T-cell (primary cell): ENCODE results near the gene OR9A2. TPM values are rescaled to one million over a fixed set of nuclear protein-coding genes. Genes with fewer than 3 reads are reported as not detected.

ENCODE experiments used
- ATAC-seq, 4 experiments: fragments of 200-7000 bp in 3 of 4; fragments of 150-1000 bp in 1 of 4; cut with Tn5 transposase; replicated peaks in 1 of 4; 1 replicate in 3 of 4; 2 replicates in 1 of 4; pipeline ENCODE4 v1.10.0; 2021; ENCODE audit warnings: moderate library complexity in 3 of 4, mild to moderate bottlenecking in 2 of 4, moderate number of reproducible peaks in 1 of 4
- CTCF ChIA-PET, 2 donors: fragments of 300-600 bp; sonication (Branson Sonifier 250); formaldehyde crosslinking; loops; one replicate each; lab custom pipeline; 2022; ENCODE audit warnings: antibody characterized with exemption in 2 of 2; lab: Charles Lee
- POLR2A ChIA-PET, 2 donors: fragments of 300-600 bp; sonication (Branson Sonifier 250); formaldehyde crosslinking; loops; one replicate each; lab custom pipeline; 2022; ENCODE audit warnings: antibody characterized with exemption in 2 of 2; lab: Charles Lee
- DNase-seq, 35 experiments: peaks; one replicate each; pipeline versions ENCODE4 v3.0.0 to v3.0.0-alpha.2; 2013 to 2023
- H3K27ac ChIP-seq: one replicate; pipeline ENCODE4 v1.5.1; 2013; ENCODE audit warnings: low read length
- H3K27me3 ChIP-seq, 2 experiments: replicated peaks in 1 of 2; 1 replicate in 1 of 2; 2 replicates in 1 of 2; pipeline versions ENCODE4 v1.6.1 to v1.7.0; 2013; ENCODE audit warnings: low read length in 1 of 2, mixed read lengths in 1 of 2; ENCODE audit not compliant: control insufficient read depth in 2 of 2, insufficient read depth in 2 of 2; ENCODE audit errors: extremely low read depth in 1 of 2
- H3K36me3 ChIP-seq, 2 donors: 1 replicate in 1 of 2; 2 replicates in 1 of 2; pipeline versions ENCODE4 v1.6.1 to v1.7.0; 2013; ENCODE audit warnings: low read length in 1 of 2; ENCODE audit not compliant: control insufficient read depth in 2 of 2, insufficient read depth in 1 of 2; ENCODE audit errors: extremely low read depth in 1 of 2
- H3K4me1 ChIP-seq, 2 experiments: 1 replicate in 1 of 2; 2 replicates in 1 of 2; pipeline versions ENCODE4 v1.6.1 to v1.7.0; 2013; ENCODE audit warnings: low read length in 2 of 2, mixed read lengths in 1 of 2; ENCODE audit not compliant: insufficient read depth in 2 of 2, control insufficient read depth in 1 of 2; ENCODE audit errors: extremely low read depth in 1 of 2
- H3K4me3 ChIP-seq, 2 donors: 1 replicate in 1 of 2; 2 replicates in 1 of 2; pipeline versions ENCODE4 v1.5.1 to v1.7.0; 2013; ENCODE audit warnings: mild to moderate bottlenecking in 2 of 2, low read length in 1 of 2, moderate library complexity in 1 of 2; ENCODE audit not compliant: control insufficient read depth in 1 of 2; ENCODE audit errors: extremely low read depth in 1 of 2
- H3K9me3 ChIP-seq: 2 replicates; pipeline ENCODE4 v1.7.0; 2013
- H3K27ac Mint-ChIP-seq, 2 donors: one replicate each; pipeline ENCODE4 v1.8.0; 2020 to 2021; ENCODE audit warnings: mild to moderate bottlenecking in 2 of 2, mixed read lengths in 2 of 2
- H3K27me3 Mint-ChIP-seq, 2 donors: one replicate each; pipeline ENCODE4 v1.8.0; 2021 to 2022; ENCODE audit warnings: mixed read lengths in 2 of 2
- H3K36me3 Mint-ChIP-seq: one replicate; pipeline ENCODE4 v1.8.0; 2021; ENCODE audit warnings: mixed read lengths
- H3K4me1 Mint-ChIP-seq, 3 donors: one replicate each; pipeline ENCODE4 v1.8.0; 2020 to 2022; ENCODE audit warnings: mixed read lengths in 3 of 3, mild to moderate bottlenecking in 1 of 3
- H3K4me3 Mint-ChIP-seq, 3 donors: one replicate each; pipeline ENCODE4 v1.8.0; 2020 to 2022; ENCODE audit warnings: mild to moderate bottlenecking in 3 of 3, mixed read lengths in 3 of 3, moderate library complexity in 3 of 3
- H3K9me3 Mint-ChIP-seq, 3 donors: one replicate each; pipeline ENCODE4 v1.8.0; 2020 to 2022; ENCODE audit warnings: mixed read lengths in 3 of 3
- WGBS: methylation state at CpG from one replicate; pipeline ENCODE4 v1.1.5; 2013; ENCODE audit warnings: missing lambda C conversion rate; ENCODE audit not compliant: insufficient coverage; 5-methylcytosine and 5-hydroxymethylcytosine counted together
- total RNA-seq, 35 experiments: library from RNA in 6 of 35; stranded (reverse) in 6 of 35; fragments of 120-200 nt in 1 of 35; gene quantifications; one replicate each; pipeline versions ENCODE4 v1.2.1 to v1.2.4 and lab custom pipeline; 2013 to 2026

OR9A2 gene
- total RNA-seq, 5 donors from 2014 or later (not counting 1 experiment from before 2014, with no cell fraction given): not detected

DNA sequence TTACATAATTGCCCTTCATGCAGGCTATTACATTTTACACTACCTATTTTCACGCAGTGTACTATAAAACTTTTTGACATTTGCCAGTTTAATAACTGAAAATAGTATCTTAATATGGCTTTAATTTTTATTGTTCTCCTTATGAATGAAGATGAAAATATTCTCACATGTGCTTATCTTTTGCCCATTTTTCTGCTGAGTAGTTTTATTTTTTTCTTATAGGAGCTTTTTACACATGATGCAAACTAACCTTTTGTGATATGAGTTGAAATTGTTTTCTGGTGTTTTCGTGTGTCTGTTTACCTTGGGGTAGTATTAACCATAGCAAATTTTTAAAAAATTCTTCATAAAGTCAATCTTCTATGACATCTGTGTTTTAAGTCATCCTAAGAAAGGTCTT lies 26.3 kb downstream of the OR9A2 start:
- Mint-ChIP-seq H3K4me1 (peaks cover 6 to 8% (median 7%) of the 10 kb centered on the region in 3 donors), H3K9me3 (no peaks in the 10 kb centered on the region), H3K36me3 (no peaks in the 10 kb centered on the region), H3K27ac (no peak overlapping the region), H3K27me3 (peaks cover 0 to 2% of the 10 kb centered on the region in 2 donors), H3K4me3 (no peak overlapping the region)
- no peak overlapping the region for H3K4me3 ChIP-seq
- no CpG with 5 or more reads among the region's 2 CpGs for WGBS
- no peaks in the 10 kb centered on the region for H3K27me3 ChIP-seq
- ChIA-PET CTCF (interaction anchor here (0.6 to 6.4 kb wide), 6 partner anchors 30 to 1024 kb away, joined by 3 to 49 read pairs (median 4); no protein-coding TSS in a partner anchor), POLR2A (interaction anchor here in 1 of 2 donors (0.6 kb wide), 1 partner anchor 489 kb away, joined by 3 read pairs; no protein-coding TSS in a partner anchor)
- H3K27ac ChIP-seq: no peak overlapping the region
- H3K4me1 ChIP-seq: peaks cover 2 to 5% of the 10 kb centered on the region in 2 experiments
- ATAC-seq: no peak
- H3K9me3 ChIP-seq: peaks cover 3% of the 10 kb centered on the region
- H3K36me3 ChIP-seq: no peaks in the 10 kb centered on the region
- DNase-seq: no peak

DNA sequence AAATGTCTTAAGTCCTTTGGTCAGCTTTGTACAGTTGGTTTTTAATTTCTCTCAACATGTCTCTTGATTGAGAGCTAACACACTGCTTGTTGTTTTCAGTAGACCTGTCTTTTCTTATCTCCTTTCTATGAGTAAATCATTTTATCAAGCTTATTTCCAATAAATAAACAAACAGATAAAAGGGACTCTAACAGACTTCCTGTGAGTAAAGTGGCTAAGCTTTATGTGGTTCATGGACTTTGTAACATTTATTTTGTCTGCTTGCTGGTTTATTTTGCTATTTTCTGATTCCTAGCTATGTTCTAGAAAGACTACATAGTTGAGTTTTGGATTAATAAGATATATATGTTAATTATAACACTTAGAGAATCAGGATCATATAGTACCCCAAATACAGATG lies 27.1 kb downstream of the OR9A2 start:
- POLR2A ChIA-PET: no interaction called here
- H3K36me3 Mint-ChIP-seq: no peaks in the 10 kb centered on the region

DNA sequence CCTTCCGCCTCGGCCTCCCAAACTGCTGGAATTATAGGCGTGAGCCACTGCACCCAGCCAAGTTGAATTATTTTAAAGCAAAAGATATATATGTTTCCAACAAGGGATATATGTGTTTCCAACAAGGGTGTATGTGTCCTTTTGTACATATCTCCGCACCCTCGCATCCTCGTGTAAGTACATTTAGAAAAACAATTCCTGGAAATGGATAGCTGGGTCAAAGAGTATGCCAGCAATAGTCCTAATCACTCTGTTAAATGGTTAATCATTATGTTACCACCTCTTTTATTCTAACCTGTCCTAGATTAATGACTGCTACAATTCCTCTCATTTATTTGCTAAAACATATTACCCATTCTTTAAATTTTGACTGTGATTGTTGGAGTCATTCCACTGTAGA lies 28.0 kb downstream of the OR9A2 start:
- H3K27ac Mint-ChIP-seq: no peak overlapping the region
- H3K27me3 Mint-ChIP-seq: peaks cover 0 to 2% of the 10 kb centered on the region in 2 donors
- no peak overlapping the region for H3K4me3 ChIP-seq
- 100% methylated on average over 1 of the region's 6 CpGs for WGBS
- no peaks in the 10 kb centered on the region for H3K36me3 Mint-ChIP-seq
- no peaks in the 10 kb centered on the region for H3K36me3 ChIP-seq
- H3K4me1 Mint-ChIP-seq: peaks cover 6 to 8% (median 7%) of the 10 kb centered on the region in 3 donors
- no peaks in the 10 kb centered on the region for H3K9me3 Mint-ChIP-seq
- H3K4me1 ChIP-seq: peaks cover 2 to 5% of the 10 kb centered on the region in 2 experiments
- CTCF ChIA-PET: interaction anchor here (0.6 to 5.6 kb wide), 7 partner anchors 9 to 418 kb away, joined by 3 to 49 read pairs (median 4); no protein-coding TSS in a partner anchor
- H3K27ac ChIP-seq: no peak overlapping the region
- POLR2A ChIA-PET: no interaction called here
- no peaks in the 10 kb centered on the region for H3K27me3 ChIP-seq
- H3K9me3 ChIP-seq: peaks cover 3% of the 10 kb centered on the region
- DNase-seq (no peak), ATAC-seq (no peak)
- no peak overlapping the region for H3K4me3 Mint-ChIP-seq

More for the DNA sequence above, 27.1 kb downstream of the OR9A2 start:
- no peak overlapping the region for H3K27ac ChIP-seq
- H3K36me3 ChIP-seq: no peaks in the 10 kb centered on the region
- no peak overlapping the region for H3K4me3 ChIP-seq
- Mint-ChIP-seq H3K4me1 (peaks cover 6 to 8% (median 7%) of the 10 kb centered on the region in 3 donors), H3K27me3 (peaks cover 0 to 2% of the 10 kb centered on the region in 2 donors), H3K9me3 (no peaks in the 10 kb centered on the region), H3K27ac (no peak overlapping the region), H3K4me3 (no peak overlapping the region)
- CTCF ChIA-PET: interaction anchor here (0.6 to 5.6 kb wide), 7 partner anchors 10 to 417 kb away, joined by 3 to 49 read pairs (median 4); no protein-coding TSS in a partner anchor
- peaks cover 2 to 5% of the 10 kb centered on the region in 2 experiments for H3K4me1 ChIP-seq
- no peak for DNase-seq
- peaks cover 3% of the 10 kb centered on the region for H3K9me3 ChIP-seq
- no peak for ATAC-seq
- no peaks in the 10 kb centered on the region for H3K27me3 ChIP-seq

DNA sequence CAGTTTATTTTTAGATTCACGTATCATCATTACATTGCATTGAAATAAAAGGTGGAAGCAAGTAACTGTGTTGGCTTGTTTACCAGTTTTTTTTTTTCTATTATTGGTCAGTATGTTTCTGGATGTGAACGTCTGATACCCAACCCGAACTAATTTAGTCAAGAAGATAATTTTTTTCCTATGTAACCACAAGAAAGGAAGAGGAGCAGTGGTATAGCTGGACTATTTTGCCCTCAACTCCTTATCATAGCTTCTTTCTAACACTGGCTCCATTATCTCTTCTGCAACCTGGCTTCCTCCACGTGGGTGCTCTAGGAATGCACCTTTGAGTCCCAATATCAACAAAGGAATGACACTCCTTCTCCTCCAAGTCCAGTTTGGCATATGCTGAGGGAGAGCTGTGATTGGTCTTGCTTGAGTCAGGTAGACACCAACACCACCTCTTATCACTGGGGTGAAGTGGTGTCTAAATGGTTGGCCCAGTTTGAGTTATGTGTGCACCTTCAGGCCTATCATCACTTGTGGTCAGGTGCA lies 29.4 kb downstream of the OR9A2 start:
- no peaks in the 10 kb centered on the region for H3K4me1 ChIP-seq
- ATAC-seq (no peak), DNase-seq (no peak)
- Mint-ChIP-seq H3K4me3 (no peak overlapping the region), H3K36me3 (no peaks in the 10 kb centered on the region), H3K27ac (no peak overlapping the region), H3K27me3 (peaks cover under 1 to 4% of the 10 kb centered on the region in 2 donors), H3K4me1 (no peaks in the 10 kb centered on the region), H3K9me3 (no peaks in the 10 kb centered on the region)
- POLR2A ChIA-PET: interaction anchor here in 1 of 2 donors (0.7 kb wide), 1 partner anchor 12 kb away, joined by 3 read pairs; no protein-coding TSS in a partner anchor
- no peak overlapping the region for H3K4me3 ChIP-seq
- no peaks in the 10 kb centered on the region for H3K27me3 ChIP-seq
- H3K9me3 ChIP-seq: peaks cover 3% of the 10 kb centered on the region
- no peak overlapping the region for H3K27ac ChIP-seq
- CTCF ChIA-PET: interaction anchor here in 1 of 2 donors (1.4 kb wide), 1 partner anchor 10 kb away, joined by 7 read pairs; no protein-coding TSS in a partner anchor
- H3K36me3 ChIP-seq: no peaks in the 10 kb centered on the region
- WGBS: no CpG with 5 or more reads among the region's 4 CpGs

DNA sequence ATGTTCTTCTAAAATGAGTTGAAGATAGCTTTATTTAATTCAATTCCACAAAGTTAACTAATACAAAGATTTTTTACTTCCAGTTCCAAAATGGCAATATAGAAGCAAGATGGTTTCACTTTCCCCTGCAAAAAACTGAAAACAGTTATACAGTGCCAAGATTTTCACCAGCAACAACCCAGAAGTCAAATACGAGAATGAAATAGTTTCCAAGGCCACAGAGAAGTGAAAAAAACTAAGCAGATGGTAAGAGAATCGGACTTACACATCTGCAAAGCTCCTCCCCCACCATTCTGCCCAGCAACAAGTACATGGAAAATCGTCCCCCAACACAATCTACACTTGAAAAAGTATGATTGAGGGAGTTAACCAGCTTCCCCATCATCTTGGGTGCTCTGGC lies 34.5 kb downstream of the OR9A2 start:
- CTCF ChIA-PET: interaction anchor here in 1 of 2 donors (0.7 to 1.5 kb wide), 5 partner anchors 11 to 223 kb away, joined by 3 to 4 read pairs (median 3); no protein-coding TSS in a partner anchor
- DNase-seq (no peak), ATAC-seq (no peak)
- H3K9me3 ChIP-seq: no peaks in the 10 kb centered on the region
- WGBS: no CpG with 5 or more reads among the region's 3 CpGs
- no peak overlapping the region for H3K4me3 Mint-ChIP-seq
- H3K27ac Mint-ChIP-seq: no peak overlapping the region
- H3K27ac ChIP-seq: no peak overlapping the region
- no peaks in the 10 kb centered on the region for H3K9me3 Mint-ChIP-seq
- H3K4me1 Mint-ChIP-seq: no peaks in the 10 kb centered on the region
- no peak overlapping the region for H3K4me3 ChIP-seq
- H3K4me1 ChIP-seq: no peaks in the 10 kb centered on the region
- H3K27me3 Mint-ChIP-seq: peaks cover 10 to 13% of the 10 kb centered on the region in 2 donors
- no peaks in the 10 kb centered on the region for H3K36me3 ChIP-seq
- POLR2A ChIA-PET: no interaction called here
- H3K36me3 Mint-ChIP-seq: no peaks in the 10 kb centered on the region
- no peaks in the 10 kb centered on the region for H3K27me3 ChIP-seq

DNA sequence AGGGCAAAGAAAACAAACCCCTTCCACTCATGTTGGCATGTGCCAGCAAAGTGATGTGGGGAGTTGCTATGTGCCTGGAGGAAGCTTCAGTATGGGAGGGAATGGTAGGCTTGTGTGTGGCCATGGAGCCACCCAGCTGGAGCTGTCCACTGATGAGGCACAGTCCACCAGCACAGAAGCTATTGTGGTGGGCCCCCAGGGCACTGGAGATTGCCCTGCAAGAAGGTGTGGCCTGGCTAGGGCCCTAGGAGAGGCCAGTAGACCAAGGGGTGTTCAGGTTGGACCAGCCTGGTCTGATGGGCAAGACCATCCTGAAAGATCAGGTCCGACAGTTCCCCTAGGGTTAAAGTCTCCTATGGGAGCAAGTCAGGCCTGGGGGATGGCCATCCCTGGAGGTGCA lies 42.6 kb downstream of the OR9A2 start:
- peaks cover 16 to 19% of the 10 kb centered on the region in 2 donors for H3K27me3 Mint-ChIP-seq
- H3K9me3 Mint-ChIP-seq: peaks cover 5 to 8% (median 6%) of the 10 kb centered on the region in 3 donors
- no CpG with 5 or more reads among the region's 1 CpG for WGBS
- peaks cover 0 to 9% of the 10 kb centered on the region in 2 experiments for H3K27me3 ChIP-seq
- no peak overlapping the region for H3K4me3 ChIP-seq
- ChIA-PET CTCF (no interaction called here), POLR2A (no interaction called here)
- no peaks in the 10 kb centered on the region for H3K36me3 Mint-ChIP-seq
- no peaks in the 10 kb centered on the region for H3K4me1 Mint-ChIP-seq
- no peaks in the 10 kb centered on the region for H3K36me3 ChIP-seq
- H3K4me3 Mint-ChIP-seq: no peak overlapping the region
- no peak overlapping the region for H3K27ac Mint-ChIP-seq
- H3K27ac ChIP-seq: no peak overlapping the region
- DNase-seq: no peak
- H3K9me3 ChIP-seq: no peaks in the 10 kb centered on the region
- ATAC-seq: no peak
- no peaks in the 10 kb centered on the region for H3K4me1 ChIP-seq
